AG08395 (cell line): Measurements from ENCODE around the gene TP53.
"Not testable (repeated sequence)": the region's sequence is repeated elsewhere in the genome, so short reads cannot be mapped to it uniquely, and the experiment has no call there.

Experiments used
- DNase-seq: peaks from one replicate; pipeline ENCODE4 v3.0.0; 2012; ENCODE audit warnings: mixed read lengths, low spot score

The TP53 gene

DNA sequence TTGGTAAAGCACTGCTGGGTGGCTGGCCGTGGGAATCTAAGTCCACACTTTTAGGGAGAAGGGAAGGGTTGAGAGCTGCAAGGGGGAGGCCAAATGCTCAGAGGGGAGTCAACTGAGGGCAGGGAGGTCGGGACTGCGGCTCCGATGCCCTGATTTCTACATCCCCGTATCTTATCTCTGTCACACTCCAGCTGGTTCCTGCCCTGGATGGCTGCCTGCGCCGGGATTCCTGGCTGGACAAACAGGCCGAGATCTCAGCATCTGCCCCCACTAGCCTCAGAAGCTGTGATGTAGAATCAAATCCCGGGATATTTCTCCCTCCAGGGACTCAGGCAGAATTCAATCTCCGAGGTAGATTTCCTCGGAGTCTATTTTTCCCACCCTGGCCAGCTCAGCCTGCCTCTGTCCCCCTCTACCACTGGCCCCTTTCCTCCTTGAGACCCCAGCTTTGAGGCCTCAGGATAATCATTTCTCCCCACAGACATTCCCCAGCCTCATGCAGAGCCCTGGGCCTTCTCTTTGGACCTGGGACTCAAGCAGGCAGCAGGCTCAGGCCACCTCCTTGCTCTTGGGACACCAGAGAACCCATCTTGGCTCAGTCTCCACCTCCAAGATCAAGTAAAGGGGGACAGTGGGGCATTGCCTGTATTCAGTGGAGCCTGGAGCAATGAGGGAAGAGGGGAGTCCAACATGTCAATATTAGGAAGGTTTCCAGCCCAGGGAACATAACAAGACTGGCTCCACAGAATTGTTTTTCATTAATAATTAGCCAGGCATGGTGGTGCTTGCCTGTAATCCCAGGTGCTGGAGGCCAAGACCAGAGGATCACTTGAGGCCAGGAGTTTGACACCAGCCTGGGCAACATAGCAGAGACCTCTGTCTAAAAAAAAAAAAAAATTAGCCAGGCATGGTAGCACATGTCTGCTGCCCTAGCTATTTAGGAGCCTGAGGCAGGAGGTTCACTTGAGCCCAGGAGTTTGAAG is 55.6 kb downstream of the TP53 start:
- no peak for DNase-seq

DNA sequence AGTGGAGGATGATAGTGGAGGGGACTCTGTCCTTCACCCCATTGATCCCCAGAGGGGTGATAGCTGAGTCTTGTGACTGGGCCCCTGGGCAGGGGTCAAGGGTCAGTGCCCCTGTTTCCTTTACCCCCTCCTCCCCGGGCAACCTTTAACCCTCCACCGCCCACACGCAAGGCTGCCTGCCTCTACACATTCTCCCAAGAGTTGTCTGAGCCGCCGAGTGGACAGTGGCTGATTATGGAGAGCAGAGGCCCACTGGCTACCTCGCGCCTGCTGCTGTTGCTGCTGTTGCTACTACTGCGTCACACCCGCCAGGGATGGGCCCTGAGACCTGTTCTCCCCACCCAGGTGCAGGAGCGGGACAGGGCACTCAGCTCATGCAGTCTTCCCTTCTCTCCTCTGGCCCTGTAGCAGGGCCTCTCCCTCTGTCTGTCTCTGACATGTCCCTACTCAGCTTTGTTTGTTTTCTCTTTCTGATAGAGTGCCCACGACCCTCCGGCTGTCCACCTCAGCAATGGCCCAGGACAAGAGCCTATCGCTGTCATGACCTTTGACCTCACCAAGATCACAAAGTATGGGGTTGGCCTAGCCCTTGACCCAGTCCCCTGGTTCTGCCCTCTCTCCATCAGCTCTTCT is 57.2 kb downstream of the TP53 start, which contains the start of gene SHBG:
Gene SHBG, plus strand, starts transcription at position 197 of the 633 bp plus-strand sequence. Its CDS starts 38 bp downstream, at position 235.
- no peak for DNase-seq

DNA sequence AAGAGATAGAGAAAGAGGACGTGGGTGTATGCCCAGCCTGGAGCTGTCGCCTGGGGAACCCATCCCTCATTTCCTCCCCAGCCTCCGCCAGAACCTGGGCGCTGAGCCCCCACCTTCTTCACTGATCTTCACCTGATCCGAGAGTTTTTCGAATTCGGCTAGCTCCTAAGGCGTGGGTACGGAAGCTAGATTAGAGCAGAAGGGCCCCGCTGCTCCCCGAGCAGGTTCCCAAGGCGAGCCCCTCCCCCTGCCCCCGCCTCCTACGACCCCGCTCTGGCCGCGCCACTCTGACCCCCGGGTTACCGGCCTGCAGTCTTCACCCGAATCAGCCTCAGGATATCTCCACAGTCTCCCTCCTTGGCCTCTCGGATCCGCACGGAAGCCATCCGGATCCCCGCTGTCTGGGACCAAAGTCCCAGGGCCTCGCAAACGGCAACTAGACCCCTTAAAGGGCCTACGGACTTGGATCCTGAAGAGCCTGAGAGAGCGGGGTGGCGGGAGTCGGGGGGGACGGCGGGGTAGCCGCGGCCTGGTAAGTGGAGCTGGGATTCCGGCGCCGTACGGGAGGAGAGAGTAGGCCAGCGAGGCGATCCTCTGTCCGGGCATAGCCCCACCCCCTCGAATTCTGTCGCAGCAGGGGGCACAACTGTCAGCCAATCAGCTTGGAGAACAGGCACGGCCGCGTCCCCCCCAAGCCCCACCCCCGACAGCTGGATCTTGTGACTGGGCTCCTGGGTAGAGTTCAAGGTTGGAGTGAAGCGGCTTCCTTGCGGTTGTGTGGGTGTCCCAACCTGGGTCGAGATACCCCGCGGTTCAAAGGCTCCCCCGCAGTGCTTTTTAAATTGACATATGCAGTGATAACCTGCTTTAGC is 59.8 kb downstream of the TP53 start, which contains the start of gene SAT2:
Gene SAT2, minus strand, starts transcription at position 572 of the 872 bp plus-strand sequence. Its CDS starts 186 bp downstream, at position 386.
- DNase-seq = peak; percentile 100

DNA sequence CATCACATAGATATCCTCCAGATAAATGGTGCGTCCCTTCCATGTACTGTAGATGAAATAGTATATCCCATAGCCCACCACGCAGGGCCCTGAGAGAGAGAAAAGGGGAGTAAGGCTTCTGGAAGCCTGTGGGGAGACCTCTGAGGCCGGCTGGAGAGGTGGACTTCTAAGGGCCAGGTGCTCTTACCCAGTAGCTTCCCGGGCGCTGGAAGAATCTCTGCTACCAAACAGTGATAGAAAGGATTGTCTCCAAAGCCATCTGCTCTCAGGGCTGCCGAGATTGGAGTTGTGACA is 60.4 kb downstream of the TP53 start:
- no peak for DNase-seq

DNA sequence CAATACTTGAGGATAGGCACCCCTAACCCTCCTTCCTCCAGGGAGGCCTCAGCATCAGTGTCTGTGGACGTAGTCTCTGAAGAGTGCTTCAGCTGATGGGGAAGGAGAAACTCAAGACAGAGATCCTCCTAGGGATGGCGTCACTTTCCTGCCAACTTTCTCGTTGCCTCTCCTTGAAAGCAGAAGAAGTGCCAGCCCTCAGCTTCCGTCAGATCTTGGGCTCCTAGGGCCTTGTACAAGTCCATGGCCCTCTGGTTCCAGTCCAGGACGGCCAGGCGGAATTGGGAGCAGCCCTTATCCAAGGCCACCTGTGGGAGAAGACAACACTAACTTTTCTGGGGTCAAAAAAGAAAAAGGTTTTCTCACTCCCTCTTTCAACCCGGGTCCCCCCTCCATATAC is 61.0 kb downstream of the TP53 start:
- no peak for DNase-seq

DNA sequence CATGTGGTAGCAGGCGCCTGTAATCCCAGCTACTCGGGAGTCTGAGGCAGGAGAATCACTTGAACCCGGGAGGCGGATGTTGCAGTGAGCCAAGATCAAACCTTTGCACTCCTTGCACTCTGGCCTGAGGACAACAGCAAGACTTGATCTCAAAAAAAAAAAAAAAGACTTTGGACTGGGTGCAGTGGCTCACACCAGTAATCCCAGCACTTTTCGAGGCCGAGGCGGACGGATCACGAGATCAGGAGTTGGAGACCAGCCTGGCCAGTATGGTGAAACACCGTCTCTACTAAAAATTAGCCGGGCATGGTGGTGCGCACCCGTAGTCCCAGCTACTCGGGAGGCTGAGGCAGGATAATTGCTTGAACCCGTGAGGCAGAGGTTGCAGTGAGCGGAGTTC is 61.5 kb downstream of the TP53 start:
- DNase-seq = not testable (repeated sequence)

DNA sequence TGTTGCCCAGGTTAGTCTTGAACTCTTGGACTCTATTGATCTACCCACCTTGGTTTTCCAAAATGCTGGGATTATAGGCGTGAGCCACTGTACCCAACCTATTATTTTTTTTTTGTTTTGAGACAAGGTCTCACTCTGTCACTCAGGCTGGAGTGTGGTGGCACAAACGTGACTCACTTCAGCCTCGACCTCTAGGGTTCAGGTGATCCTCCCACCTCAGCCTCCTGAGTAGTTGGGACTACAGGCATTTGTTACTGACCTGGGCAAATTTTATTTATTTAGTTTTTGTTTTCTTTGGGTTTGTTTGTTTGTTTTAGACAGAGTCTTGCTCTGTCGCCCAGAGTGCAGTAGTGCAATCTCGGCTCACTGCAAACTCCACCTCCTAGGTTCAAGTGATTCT is 63.6 kb downstream of the TP53 start:
- DNase-seq = no peak

DNA sequence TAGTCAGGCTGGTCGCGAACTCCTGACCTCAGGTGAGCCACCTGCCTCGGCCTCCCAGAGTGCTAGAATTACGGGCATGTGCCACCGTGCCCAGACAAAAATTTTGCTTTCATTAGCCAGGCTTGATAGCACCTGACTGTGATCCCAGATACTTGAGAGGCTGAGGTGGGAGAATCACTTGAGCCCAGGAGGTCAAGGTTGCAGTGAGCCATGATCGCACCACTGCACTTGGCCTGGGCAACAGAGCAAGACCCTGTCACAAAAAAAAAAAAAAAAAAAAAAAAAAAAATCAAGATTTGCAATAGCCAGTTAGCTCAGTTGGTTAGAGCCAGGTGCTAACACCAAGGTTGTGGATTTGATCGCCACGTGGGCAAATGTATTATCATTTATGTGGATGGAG is 66.5 kb downstream of the TP53 start:
- DNase-seq = no peak

DNA sequence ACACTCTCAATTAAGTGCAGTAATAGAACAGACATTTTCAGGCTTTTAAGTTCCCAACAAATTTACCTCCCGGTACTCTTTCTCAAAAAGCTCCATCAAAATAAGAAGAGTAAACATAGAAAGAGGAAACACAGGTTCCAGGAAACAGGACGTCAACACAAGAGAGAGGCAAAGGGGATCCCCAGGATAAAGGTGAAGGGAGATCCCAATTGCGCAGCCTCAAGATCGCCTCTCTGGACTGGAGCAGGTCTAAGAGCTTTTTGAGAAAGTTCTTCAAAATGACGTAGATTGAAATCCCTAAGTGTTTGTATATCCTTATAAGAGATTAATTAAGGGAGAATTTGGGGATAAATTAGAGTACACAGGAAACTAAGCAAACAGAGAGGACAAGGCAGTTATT is 68.7 kb downstream of the TP53 start:
- DNase-seq = no peak
